ENCODE results near the gene SMC6.

SMC6 gene

GRCh38 chr2:17763641-17764333 lies 10.2 kb upstream of the SMC6 start:
- DNase-seq = no peak

GRCh38 chr2:17762451-17762850 lies 8.8 kb upstream of the SMC6 start:
- DNase-seq = no peak

- DNase-seq = no peak
Observed at GRCh38 chr2:17759805-17760204, 6.2 kb upstream of the SMC6 start.

- DNase-seq = no peak
Observed at GRCh38 chr2:17758118-17758517, 4.5 kb upstream of the SMC6 start.

GRCh38 chr2:17757321-17757720 lies 3.7 kb upstream of the SMC6 start:
- peak; percentile 42 for DNase-seq

GRCh38 chr2:17756668-17757067 lies 3.1 kb upstream of the SMC6 start:
- peak; percentile 10 for DNase-seq

GRCh38 chr2:17754773-17755425 lies 1.3 kb upstream of the SMC6 start:
- no peak for DNase-seq

- DNase-seq = peak; percentile 32
Observed at GRCh38 chr2:17752892-17753802, 463 bp downstream of the SMC6 start.

- no peak for DNase-seq
Observed at GRCh38 chr2:17752246-17752645, 1.4 kb downstream of the SMC6 start.

GRCh38 chr2:17749753-17750438 lies 3.7 kb downstream of the SMC6 start:
- DNase-seq = no peak

GRCh38 chr2:17748745-17749144 lies 4.9 kb downstream of the SMC6 start:
- DNase-seq = no peak

GRCh38 chr2:17747684-17748452 lies 5.7 kb downstream of the SMC6 start:
- no peak for DNase-seq

GRCh38 chr2:17740203-17740602 lies 13.4 kb downstream of the SMC6 start:
- no peak for DNase-seq

GRCh38 chr2:17736989-17737388 lies 16.6 kb downstream of the SMC6 start:
- no peak for DNase-seq

- no peak for DNase-seq
Observed at GRCh38 chr2:17735864-17736263, 17.7 kb downstream of the SMC6 start.

GRCh38 chr2:17733599-17733998 lies 20.0 kb downstream of the SMC6 start:
- no peak for DNase-seq

- DNase-seq = no peak
Observed at GRCh38 chr2:17729880-17730279, 23.7 kb downstream of the SMC6 start.

GRCh38 chr2:17728210-17728609 lies 25.4 kb downstream of the SMC6 start:
- no peak for DNase-seq

- no peak for DNase-seq
Observed at GRCh38 chr2:17719562-17720371, 33.8 kb downstream of the SMC6 start.

- DNase-seq = no peak
Observed at GRCh38 chr2:17718689-17719088, 34.9 kb downstream of the SMC6 start.

GRCh38 chr2:17717666-17718065 lies 35.9 kb downstream of the SMC6 start:
- DNase-seq = no peak

Data from kidney glomerular epithelial cell (primary cell).